HG02852 (cell line): Measurements from ENCODE around the gene MOGAT2.
"Not testable (repeated sequence)": the region's sequence is repeated elsewhere in the genome, so short reads cannot be mapped to it uniquely, and the experiment has no call there.

Experiments used
- ATAC-seq: cut with Tn5 transposase; IDR thresholded peaks from one replicate; pipeline ENCODE4 v1.9.1; 2021; ENCODE audit warnings: mild to moderate bottlenecking, moderate library complexity; ENCODE audit not compliant: unreplicated experiment

Gene MOGAT2

DNA sequence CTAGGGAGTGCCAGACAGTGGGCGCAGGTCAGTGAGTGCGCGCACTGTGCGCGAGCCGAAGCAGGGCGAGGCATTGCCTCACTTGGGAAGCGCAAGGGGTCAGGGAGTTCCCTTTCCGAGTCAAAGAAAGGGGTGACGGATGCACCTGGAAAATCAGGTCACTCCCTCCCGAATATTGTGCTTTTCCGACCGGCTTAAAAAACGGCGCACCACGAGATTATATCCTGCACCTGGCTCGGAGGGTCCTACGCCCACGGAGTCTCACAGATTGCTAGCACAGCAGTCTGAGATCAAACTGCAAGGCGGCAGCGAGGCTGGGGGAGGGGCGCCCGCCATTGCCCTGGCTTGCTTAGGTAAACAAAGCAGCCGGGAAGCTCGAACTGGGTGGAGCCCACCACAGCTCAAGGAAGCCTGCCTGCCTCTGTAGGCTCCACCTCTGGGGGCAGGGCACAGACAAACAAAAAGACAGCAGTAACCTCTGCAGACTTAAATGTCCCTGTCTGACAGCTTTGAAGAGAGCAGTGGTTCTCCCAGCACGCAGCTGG, 31.2 kb downstream of the MOGAT2 start:
- not testable (repeated sequence) for ATAC-seq

- ATAC-seq = not testable (repeated sequence)
Measured at GRCh38 chr11:75754933-75755332, 37.3 kb downstream of the MOGAT2 start.

- ATAC-seq = no peak
Measured at GRCh38 chr11:75757651-75758050, 40.0 kb downstream of the MOGAT2 start.

- ATAC-seq = no peak
Measured at GRCh38 chr11:75759832-75760231, 42.2 kb downstream of the MOGAT2 start.

DNA sequence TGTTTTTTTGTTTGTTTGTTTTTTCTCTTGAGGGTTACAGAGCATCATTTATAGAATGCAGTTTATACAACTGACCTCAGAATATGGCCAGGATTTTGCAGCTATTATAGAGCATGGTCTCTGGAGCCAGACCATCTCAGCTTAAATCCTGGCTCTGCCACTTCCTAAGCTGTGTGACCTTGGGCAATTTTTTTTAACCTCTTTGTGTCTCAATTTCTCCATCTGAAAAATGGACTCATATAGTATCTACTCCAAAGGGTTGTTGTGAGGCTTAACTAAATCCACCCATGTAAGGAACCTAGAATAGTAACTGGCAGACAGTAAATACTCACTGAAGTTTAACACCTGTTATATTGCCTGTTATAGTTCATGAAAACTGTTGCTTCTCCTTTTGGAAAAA, 42.6 kb downstream of the MOGAT2 start:
- no peak for ATAC-seq

- no peak for ATAC-seq
Measured at GRCh38 chr11:75760710-75761493, 43.3 kb downstream of the MOGAT2 start.

DNA sequence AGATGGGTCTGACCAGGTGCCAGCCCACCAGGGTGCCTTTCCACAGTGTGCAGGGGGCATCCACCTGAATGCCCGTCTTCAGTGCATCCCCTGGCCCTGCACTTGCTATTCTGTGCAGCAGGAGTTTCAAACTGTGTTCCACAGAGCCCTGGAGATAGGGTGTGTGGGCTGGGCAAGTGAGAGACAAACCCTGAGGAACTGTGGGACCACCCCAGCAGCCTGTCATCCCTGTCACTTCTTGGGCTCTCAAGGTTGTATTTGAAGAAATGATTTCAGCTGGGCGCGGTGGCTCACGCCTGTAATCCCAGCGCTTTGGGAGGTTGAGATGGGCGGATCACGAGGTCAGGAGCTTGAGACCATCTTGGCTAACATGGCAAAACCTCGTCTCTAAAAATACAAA, 44.5 kb downstream of the MOGAT2 start:
- no peak for ATAC-seq

GRCh38 chr11:75762885-75763284, 45.2 kb downstream of the MOGAT2 start:
- no peak for ATAC-seq

GRCh38 chr11:75763846-75764245, 46.2 kb downstream of the MOGAT2 start:
- ATAC-seq = no peak

DNA sequence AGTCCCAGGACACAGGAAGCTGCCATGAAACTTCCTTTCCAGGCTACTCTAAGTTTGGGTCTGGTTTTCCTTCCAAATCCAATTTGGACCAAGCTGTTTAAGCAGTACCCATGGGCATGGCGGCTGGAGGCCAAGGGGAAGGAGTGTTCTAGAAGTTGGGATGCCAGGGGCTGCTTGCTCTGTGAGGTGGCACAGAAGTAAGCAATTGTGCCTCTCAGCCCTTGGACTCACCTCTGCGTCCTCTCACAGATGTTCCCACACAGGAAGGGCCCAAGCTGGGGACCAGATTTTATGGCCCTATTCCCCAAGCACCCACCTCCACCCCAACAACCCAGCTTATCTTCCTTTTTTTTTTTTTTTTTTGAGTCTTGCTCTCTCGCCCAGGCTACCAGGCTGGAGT, 47.5 kb downstream of the MOGAT2 start:
- ATAC-seq = no peak

DNA sequence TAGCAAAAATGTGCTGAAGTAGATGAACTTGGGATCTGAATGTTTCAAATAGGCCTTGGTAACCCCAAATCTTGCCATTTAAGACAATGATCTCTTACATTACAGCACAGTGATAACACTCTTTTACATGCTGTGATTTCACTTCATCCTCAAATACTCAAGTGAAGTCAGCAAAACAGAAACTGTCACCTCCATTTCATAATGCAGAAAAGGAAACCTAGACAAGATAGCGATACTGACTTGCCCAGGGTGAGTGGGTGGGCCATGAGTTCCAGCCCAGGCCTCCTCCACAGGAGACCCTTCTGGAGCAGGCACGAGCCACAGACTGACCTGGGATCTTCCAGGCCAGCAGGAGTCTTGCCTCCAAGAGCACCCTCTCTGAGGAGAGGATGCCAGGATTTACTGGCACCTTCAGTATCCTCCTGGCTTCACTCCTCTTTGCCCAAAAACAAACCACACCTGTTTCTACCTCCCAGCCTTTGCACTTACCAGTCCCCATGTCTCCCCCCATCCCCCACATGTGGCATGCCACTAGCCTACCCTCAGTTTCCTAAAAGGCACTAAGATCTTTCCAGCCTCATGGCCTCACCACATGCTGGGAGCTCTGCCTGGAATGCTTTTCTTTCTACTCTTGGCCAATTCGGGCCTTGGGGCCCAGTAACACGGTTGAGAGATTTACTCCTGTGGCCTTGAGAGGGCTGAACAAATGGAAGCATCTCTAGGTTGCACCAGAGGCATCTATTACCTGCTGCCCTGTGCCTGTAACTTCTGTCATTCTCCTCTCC, 49.0 kb downstream of the MOGAT2 start:
- no peak for ATAC-seq

DNA sequence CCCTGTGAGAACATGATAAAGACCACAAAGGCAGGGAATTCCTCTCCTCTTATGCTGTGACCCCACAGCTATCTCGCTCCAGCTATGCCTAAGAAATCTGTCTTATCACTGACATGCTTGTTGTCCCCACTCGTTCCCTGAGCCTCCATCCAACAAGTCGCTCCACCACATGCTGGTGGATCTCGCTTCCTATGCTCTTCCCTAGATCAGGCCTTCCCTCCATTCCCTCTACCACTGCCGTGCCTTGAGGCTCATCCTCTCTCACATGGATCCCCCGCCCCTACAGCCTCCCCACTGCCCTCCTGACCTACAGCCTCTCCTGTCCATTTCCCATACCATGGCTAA, 49.6 kb downstream of the MOGAT2 start:
- ATAC-seq = no peak

GRCh38 chr11:75767793-75768111, 50.1 kb downstream of the MOGAT2 start:
- ATAC-seq = no peak

GRCh38 chr11:75768112-75768908, 50.7 kb downstream of the MOGAT2 start, which contains the start of gene DGAT2:
Gene DGAT2 (plus strand): TSS chr11:75768778. CDS start chr11:75768992, 214 bp downstream.
- ATAC-seq = peak; percentile 72

- ATAC-seq = no peak
Measured at GRCh38 chr11:75768909-75769771, 51.5 kb downstream of the MOGAT2 start.

DNA sequence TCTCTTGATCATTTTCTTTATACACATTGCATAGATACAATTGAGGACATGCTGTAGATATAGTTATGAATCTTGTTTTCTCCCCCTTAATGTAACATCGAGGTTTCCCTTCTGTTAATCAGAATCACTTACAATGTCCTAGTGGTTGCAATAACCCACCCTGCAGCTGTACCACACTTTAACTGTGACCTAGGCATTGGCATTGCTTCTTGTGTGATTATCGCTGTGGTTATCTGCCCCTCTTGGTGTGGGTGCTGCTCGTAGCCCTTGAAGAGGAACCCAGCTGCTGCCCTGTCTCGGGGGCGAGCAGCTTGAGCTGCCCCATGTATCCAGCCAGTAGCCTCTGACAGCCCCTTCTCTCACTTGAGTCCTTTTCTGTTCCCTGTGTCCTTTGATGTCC, 52.5 kb downstream of the MOGAT2 start:
- no peak for ATAC-seq

DNA sequence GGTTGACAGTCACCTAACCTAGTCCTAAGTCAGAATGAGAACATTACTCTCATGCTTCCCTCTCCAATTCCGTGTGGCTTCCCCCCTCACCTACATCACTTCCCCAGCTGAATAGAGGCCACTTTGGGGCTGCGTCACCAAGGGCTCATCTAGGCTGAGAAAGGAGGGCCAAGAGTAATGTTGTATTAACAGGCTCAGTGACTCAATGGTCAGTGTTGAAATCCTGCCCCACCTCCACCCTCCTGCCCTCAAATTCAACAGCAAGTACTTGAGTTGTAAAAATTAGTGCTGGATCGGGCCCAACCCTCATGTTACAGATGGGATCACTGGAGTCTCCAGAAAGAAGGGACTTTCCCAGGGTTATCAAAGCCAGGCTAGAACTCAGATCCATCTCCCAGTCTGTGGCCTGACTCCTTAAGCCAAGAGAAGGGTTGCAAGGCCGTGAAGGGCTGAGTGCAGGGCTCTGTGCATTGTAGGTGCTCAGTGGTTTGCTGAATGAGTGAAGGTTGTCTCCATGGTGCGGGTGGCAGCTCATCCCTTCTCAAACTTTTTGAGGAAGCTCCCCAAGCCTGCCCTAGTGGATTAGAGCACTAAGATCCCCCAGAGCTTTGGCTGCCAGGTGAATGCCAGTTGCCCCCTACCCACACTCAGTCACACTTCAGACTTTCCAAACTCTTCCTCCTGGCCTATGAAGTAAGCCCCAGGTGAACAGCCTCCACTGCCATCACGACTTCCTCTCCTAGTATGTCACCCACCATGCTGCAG, 54.2 kb downstream of the MOGAT2 start:
- no peak for ATAC-seq

- peak; percentile 88 for ATAC-seq
Measured at GRCh38 chr11:75773595-75774353, 56.1 kb downstream of the MOGAT2 start.

GRCh38 chr11:75775056-75775455, 57.4 kb downstream of the MOGAT2 start:
- ATAC-seq = no peak
